Stomach (tissue), 4 donors: Measurements from ENCODE around the gene PHKA1.

ENCODE experiments used
- CTCF ChIP-seq, 7 experiments: fragments of 450-650 bp in 4 of 7; fragments of 200-600 bp in 3 of 7; sonication (generic) in 3 of 7; IDR thresholded peaks; one replicate each; pipeline ENCODE4 v1.5.1; 2016 to 2019; ENCODE audit warnings: antibody characterized with exemption in 7 of 7, control low read depth in 2 of 7, mild to moderate bottlenecking in 1 of 7
- EP300 ChIP-seq: sonication (generic); formaldehyde crosslinking; IDR thresholded peaks from one replicate; pipeline ENCODE4 v1.6.1; 2017; ENCODE audit warnings: antibody characterized with exemption
- POLR2A ChIP-seq, 4 donors: fragments of 450-650 bp; IDR thresholded peaks; one replicate each; pipeline ENCODE4 v1.6.1; 2016; ENCODE audit warnings: antibody characterized with exemption in 4 of 4, control low read depth in 2 of 4, mild to moderate bottlenecking in 1 of 4, moderate library complexity in 1 of 4

GRCh38 chrX:72641611-72642010 is 72.5 kb downstream of the PHKA1 start:
- TF ChIP-seq CTCF (IDR thresholded peaks at IDR 0.05) = no peak
- TF ChIP-seq POLR2A (IDR thresholded peaks at IDR 0.05) = no peak
- no peak for TF ChIP-seq EP300
